Activated T-helper 1 cell treated with anti-CD3 and anti-CD28 coated beads, Interleukin-12 subunit alpha, Interleukin-12 subunit beta, Interleukin-2, Interleukin-4 antibody, amounts not matched to agents 30 ng/mL and 10 ng/mL and 1 ng/mL, durations not matched to agents 14 hours and 24 hours and 36 hours (primary cell): Measurements from ENCODE around the gene STAT1. TPM values are rescaled to one million over a fixed set of nuclear protein-coding genes. Genes with fewer than 3 reads are reported as not detected.

Experiments
- DNase-seq: peaks from one replicate; pipeline ENCODE4 v3.0.0; 2021; ENCODE audit warnings: low spot score
- H3K27ac Mint-ChIP-seq: one replicate; pipeline ENCODE4 v1.8.0; 2021; ENCODE audit warnings: mild to moderate bottlenecking, mixed read lengths
- H3K27me3 Mint-ChIP-seq: one replicate; pipeline ENCODE4 v1.8.0; 2022; ENCODE audit warnings: mild to moderate bottlenecking, moderate library complexity, mixed read lengths; ENCODE audit not compliant: insufficient read depth
- H3K36me3 Mint-ChIP-seq: one replicate; pipeline ENCODE4 v1.8.0; 2021; ENCODE audit warnings: low read depth, mixed read lengths
- H3K4me1 Mint-ChIP-seq: one replicate; pipeline ENCODE4 v1.8.0; 2021; ENCODE audit warnings: low read depth, mixed read lengths
- H3K4me3 Mint-ChIP-seq: one replicate; pipeline ENCODE4 v1.8.0; 2021; ENCODE audit warnings: mild to moderate bottlenecking, moderate library complexity, mixed read lengths
- H3K9me3 Mint-ChIP-seq: one replicate; pipeline ENCODE4 v1.8.0; 2021; ENCODE audit warnings: mixed read lengths
- intact Hi-C: fragments of 100-400 bp; cut with micrococcal nuclease; formaldehyde crosslinking; loops from one replicate; pipeline ENCODE4 v1.15.1; 2024
- total RNA-seq: library from RNA; stranded (reverse); gene quantifications from 2 replicates; pipeline ENCODE4 v1.2.3, GENCODE V29; 2022

STAT1 gene
- total RNA-seq, 1 donor from 2014 or later, result 129 TPM

- no peak for DNase-seq
- Mint-ChIP-seq H3K4me3 (no peak overlapping the region), H3K9me3 (peaks cover 8% of the 10 kb centered on the region), H3K36me3 (peaks cover 55% of the 10 kb centered on the region), H3K27me3 (no peaks in the 10 kb centered on the region), H3K4me1 (peaks cover 17% of the 10 kb centered on the region), H3K27ac (no peak overlapping the region)
- intact Hi-C loops, result no loop called here
Observed at GRCh38 chr2:191045141-191045540, 31.2 kb upstream of the STAT1 start.

DNA sequence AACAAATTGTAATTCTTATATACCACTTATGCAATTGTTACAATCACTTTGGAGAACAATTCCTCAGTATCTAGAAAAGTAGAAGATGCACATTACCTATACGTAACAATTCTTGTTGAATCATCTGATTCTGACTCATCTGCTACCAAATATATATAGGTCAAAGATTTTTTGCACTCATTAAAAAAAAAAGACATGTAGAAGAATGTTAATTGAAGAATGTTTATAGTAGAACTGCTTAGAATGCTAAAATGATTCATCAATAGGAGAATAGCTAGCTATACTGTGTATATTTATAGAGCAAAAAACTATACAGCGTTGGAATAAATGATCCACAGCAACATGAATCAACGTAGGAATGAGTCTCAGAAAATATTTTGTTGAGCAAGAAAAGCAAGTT is 29.5 kb upstream of the STAT1 start:
- H3K27ac Mint-ChIP-seq, result no peak overlapping the region
- intact Hi-C loops, result no loop called here
- no peak for DNase-seq
- no peak overlapping the region for H3K4me3 Mint-ChIP-seq
- H3K9me3 Mint-ChIP-seq, result peaks cover 8% of the 10 kb centered on the region
- H3K27me3 Mint-ChIP-seq, result no peaks in the 10 kb centered on the region
- H3K4me1 Mint-ChIP-seq, result peaks cover 26% of the 10 kb centered on the region
- peaks cover 67% of the 10 kb centered on the region for H3K36me3 Mint-ChIP-seq

DNA sequence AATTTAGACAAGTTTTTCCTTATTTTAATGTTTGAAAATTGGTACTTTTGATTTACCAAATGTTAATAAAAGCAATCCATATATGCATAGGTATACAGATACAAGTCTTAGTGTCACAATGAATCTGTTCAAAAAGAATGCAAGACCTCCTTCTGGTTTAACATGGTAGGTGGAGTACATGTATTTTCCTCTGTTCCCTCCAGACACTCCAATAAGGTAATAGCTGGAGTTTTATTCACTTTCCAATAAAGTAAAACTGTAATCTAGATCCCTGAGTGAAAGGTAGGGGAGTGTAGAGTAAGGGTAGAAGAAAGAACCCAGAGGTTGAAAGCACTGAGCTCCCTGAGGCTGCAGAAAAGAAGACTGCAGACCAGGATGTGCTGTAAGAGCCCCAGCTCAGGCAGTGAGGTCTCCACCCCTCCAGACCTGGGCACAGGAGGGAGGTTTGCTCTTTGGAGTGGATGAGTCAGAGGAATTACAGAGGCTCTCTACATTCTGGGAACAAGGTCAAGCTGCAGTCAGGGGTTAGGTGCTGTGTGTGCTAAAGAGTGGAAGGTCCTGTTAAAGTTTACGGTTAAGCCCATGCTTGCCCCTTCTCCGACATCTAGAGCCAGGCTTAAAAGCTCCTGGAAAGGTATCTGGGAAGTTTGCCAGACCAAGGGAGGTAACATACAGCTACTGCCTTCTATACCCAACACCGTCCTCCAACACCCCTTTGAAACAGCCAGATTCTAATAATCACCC is 27.6 kb upstream of the STAT1 start:
- Mint-ChIP-seq H3K27ac (peak overlapping the region; percentile 51), H3K36me3 (peaks cover 72% of the 10 kb centered on the region), H3K9me3 (peaks cover 8% of the 10 kb centered on the region), H3K27me3 (no peaks in the 10 kb centered on the region), H3K4me1 (peaks cover 44% of the 10 kb centered on the region), H3K4me3 (no peak overlapping the region)
- no peak for DNase-seq
- intact Hi-C loops, result no loop called here

DNA sequence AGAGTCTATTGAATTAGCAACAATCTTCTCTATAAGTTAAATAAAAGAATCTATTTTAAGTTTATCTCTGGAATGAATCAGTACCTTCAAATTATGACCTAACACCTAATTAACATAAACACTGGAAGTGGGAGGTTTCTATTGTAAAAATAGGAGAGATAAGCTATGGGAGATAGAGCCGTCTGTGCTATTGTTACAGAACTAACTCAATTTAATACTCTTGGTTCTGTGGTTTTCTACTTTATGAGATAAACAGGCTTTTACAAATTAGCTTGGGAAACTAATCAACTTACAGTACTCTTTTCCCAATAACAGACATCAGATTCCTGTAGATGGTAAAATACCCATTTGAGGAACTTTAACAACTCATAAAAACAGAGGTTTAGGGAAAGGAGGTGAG is 25.6 kb upstream of the STAT1 start:
- no peak for DNase-seq
- peaks cover 70% of the 10 kb centered on the region for H3K36me3 Mint-ChIP-seq
- no peak overlapping the region for H3K4me3 Mint-ChIP-seq
- intact Hi-C loops, result loop anchor here (2.0 kb wide), 1 partner anchor 27 kb away; no protein-coding TSS in a partner anchor
- H3K4me1 Mint-ChIP-seq, result peaks cover 45% of the 10 kb centered on the region
- peaks cover 7% of the 10 kb centered on the region for H3K9me3 Mint-ChIP-seq
- H3K27me3 Mint-ChIP-seq, result no peaks in the 10 kb centered on the region
- H3K27ac Mint-ChIP-seq, result no peak overlapping the region

DNA sequence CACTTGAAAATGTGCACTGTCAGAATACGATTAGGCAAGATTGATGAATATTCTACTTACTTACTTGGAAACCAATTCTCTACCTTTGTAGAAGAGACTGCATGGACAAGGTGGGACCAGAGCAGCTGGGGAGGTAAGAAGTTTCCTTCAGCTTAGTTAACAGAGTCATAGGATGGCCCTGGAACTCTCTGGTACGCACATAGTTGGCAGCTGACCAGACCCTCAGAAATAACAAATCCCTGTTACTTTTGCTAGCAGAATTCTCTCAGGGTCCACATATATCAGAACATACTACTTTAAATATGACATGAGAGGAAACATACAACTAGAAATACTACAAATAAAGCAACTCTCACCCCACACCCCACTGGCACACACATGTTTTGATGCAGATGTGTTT is 24.8 kb upstream of the STAT1 start:
- H3K9me3 Mint-ChIP-seq, result no peaks in the 10 kb centered on the region
- H3K27me3 Mint-ChIP-seq, result no peaks in the 10 kb centered on the region
- intact Hi-C loops, result loop anchor here (1.0 to 2.0 kb wide), 2 partner anchors 18 to 28 kb away; no protein-coding TSS in a partner anchor
- H3K4me1 Mint-ChIP-seq, result peaks cover 45% of the 10 kb centered on the region
- H3K4me3 Mint-ChIP-seq, result peak overlapping the region; percentile 63
- H3K27ac Mint-ChIP-seq, result peak overlapping the region; percentile 79
- DNase-seq, result no peak
- H3K36me3 Mint-ChIP-seq, result peaks cover 66% of the 10 kb centered on the region

- H3K36me3 Mint-ChIP-seq, result peaks cover 67% of the 10 kb centered on the region
- intact Hi-C loops, result loop anchor here (1.0 to 2.0 kb wide), 2 partner anchors 18 to 29 kb away; no protein-coding TSS in a partner anchor
- DNase-seq, result peak; percentile 61
- H3K4me1 Mint-ChIP-seq, result peaks cover 48% of the 10 kb centered on the region
- no peaks in the 10 kb centered on the region for H3K9me3 Mint-ChIP-seq
- H3K27me3 Mint-ChIP-seq, result no peaks in the 10 kb centered on the region
- peak overlapping the region; percentile 79 for H3K27ac Mint-ChIP-seq
- H3K4me3 Mint-ChIP-seq, result peak overlapping the region; percentile 63
Observed at GRCh38 chr2:191038241-191038725, 24.3 kb upstream of the STAT1 start.

DNA sequence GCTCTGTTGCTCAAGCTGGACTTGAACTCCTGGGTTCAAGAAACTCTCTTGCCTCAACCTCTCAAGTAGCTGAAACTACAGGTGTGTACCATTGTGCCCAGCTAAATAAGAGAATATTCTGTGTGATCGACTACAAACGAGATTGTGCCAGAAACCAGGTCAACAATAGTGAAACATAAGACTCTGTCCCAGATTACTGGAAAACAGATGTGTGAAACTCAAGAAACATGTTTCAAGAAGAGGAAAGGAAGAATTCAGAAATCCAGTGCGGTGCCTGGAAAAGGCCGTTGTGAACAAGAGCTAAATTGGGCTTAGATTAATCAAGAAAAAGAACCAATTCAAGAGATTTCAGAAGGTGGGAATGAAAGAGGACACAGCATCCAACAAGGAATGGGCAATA is 23.4 kb upstream of the STAT1 start:
- H3K27me3 Mint-ChIP-seq, result no peaks in the 10 kb centered on the region
- H3K36me3 Mint-ChIP-seq, result peaks cover 66% of the 10 kb centered on the region
- peaks cover 51% of the 10 kb centered on the region for H3K4me1 Mint-ChIP-seq
- no peaks in the 10 kb centered on the region for H3K9me3 Mint-ChIP-seq
- peak overlapping the region; percentile 79 for H3K27ac Mint-ChIP-seq
- no peak for DNase-seq
- H3K4me3 Mint-ChIP-seq, result no peak overlapping the region
- intact Hi-C loops, result no loop called here

GRCh38 chr2:191036363-191036762 is 22.4 kb upstream of the STAT1 start:
- DNase-seq, result no peak
- Mint-ChIP-seq H3K9me3 (no peaks in the 10 kb centered on the region), H3K4me1 (peaks cover 51% of the 10 kb centered on the region), H3K4me3 (no peak overlapping the region), H3K27me3 (no peaks in the 10 kb centered on the region), H3K36me3 (peaks cover 60% of the 10 kb centered on the region), H3K27ac (no peak overlapping the region)
- intact Hi-C loops, result no loop called here

DNA sequence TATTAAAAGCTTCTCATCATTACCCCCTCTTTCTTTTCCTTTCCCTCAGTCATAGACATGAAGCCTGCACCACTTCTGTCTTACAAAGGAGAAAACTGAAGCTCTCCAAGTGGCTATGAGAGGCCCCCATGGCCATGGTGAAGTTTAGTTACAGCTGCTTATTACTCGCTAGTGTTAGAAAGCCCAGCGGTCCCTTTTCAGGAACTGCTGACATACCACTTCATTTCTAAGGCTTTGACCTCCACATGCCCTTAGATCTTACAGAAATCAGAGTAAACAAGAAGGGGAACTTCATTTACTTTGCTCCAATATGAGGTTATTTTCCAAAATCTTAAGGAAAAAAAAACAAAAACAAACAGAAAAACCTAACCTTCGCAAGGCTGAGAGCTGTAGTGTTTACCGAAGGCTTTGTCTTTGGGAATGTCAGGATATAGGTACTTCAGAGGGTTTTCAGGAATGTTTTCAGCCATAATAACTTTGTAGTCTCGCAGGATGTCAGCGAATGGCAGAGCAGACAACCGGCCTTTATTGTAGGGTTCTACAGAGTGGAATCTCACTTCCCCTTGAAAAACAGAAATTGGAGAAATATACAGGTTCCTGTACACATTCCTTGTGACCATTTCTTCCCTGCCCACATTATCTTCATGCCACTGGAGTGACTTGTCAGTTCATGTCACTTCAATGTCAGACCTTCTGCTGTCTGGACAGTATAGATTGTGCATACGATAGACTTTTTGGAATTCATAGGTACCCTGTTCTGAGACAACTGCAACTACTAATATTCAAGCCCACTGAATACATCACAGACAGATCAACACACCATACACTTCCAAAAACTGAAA is 18.8 kb upstream of the STAT1 start:
- H3K27me3 Mint-ChIP-seq, result no peaks in the 10 kb centered on the region
- DNase-seq, result no peak
- no peak overlapping the region for H3K4me3 Mint-ChIP-seq
- no peaks in the 10 kb centered on the region for H3K9me3 Mint-ChIP-seq
- intact Hi-C loops, result no loop called here
- no peak overlapping the region for H3K27ac Mint-ChIP-seq
- H3K4me1 Mint-ChIP-seq, result peaks cover 61% of the 10 kb centered on the region
- H3K36me3 Mint-ChIP-seq, result peaks cover 52% of the 10 kb centered on the region

GRCh38 chr2:191031256-191031655 is 17.3 kb upstream of the STAT1 start:
- peaks cover 46% of the 10 kb centered on the region for H3K36me3 Mint-ChIP-seq
- H3K9me3 Mint-ChIP-seq, result no peaks in the 10 kb centered on the region
- intact Hi-C loops, result no loop called here
- H3K4me3 Mint-ChIP-seq, result no peak overlapping the region
- no peak for DNase-seq
- H3K27me3 Mint-ChIP-seq, result no peaks in the 10 kb centered on the region
- no peak overlapping the region for H3K27ac Mint-ChIP-seq
- H3K4me1 Mint-ChIP-seq, result peaks cover 64% of the 10 kb centered on the region

GRCh38 chr2:191030521-191031154 is 16.7 kb upstream of the STAT1 start:
- H3K27me3 Mint-ChIP-seq, result no peaks in the 10 kb centered on the region
- H3K36me3 Mint-ChIP-seq, result peaks cover 47% of the 10 kb centered on the region
- H3K9me3 Mint-ChIP-seq, result no peaks in the 10 kb centered on the region
- H3K4me3 Mint-ChIP-seq, result no peak overlapping the region
- DNase-seq, result peak; percentile 31
- intact Hi-C loops, result loop anchor here (1.0 kb wide), 4 partner anchors 9 to 249 kb away; partner anchors contain the start of gene STAT1
- peak overlapping the region; percentile 42 for H3K27ac Mint-ChIP-seq
- peaks cover 70% of the 10 kb centered on the region for H3K4me1 Mint-ChIP-seq

DNA sequence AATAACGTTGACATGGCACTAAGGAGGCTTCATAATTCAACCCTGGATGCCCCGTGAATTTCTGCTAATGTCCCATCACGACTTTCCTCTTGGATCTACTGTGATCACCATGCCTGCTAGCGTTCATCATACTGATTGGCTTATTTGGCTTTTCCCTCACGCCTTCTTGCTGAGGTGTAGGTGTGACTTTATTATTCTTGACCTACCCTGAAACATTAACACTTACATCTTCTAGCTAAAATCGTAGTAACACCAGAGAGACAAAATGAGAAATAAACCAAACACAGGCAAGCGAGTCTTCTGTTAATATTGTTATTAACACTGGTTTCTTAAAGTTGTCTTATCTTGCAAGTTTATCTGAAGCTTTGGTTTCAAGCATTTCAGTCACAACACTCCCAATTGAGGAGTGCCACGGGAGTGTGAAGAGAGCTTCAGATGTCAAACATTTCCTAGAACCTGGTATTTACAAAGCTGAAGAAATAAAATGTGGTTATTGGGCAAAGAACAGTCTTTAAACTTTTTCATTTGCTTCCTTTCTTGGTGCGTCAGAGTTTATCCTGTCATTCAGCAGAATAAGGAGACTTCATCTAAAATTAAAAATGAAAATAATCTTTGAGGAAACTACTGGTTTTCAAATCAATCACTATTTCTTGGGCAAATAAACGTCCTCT is 15.4 kb upstream of the STAT1 start:
- Mint-ChIP-seq H3K27me3 (no peaks in the 10 kb centered on the region), H3K36me3 (peaks cover 41% of the 10 kb centered on the region), H3K4me3 (peak overlapping the region; percentile 16), H3K4me1 (peaks cover 81% of the 10 kb centered on the region), H3K9me3 (no peaks in the 10 kb centered on the region), H3K27ac (peak overlapping the region; percentile 53)
- intact Hi-C loops, result loop anchor here (10.0 kb wide), 1 partner anchor 715 kb away; the partner anchor contains the start of gene HIBCH
- DNase-seq, result no peak
